K562 (cell line): ENCODE measurements around the gene KRT28. TPM values are rescaled to one million over a fixed set of nuclear protein-coding genes. Genes with fewer than 3 reads are reported as not detected.

Experiments
- ATAC-seq: fragments of 200-7000 bp; cut with Tn5 transposase; 3 replicates; pipeline ENCODE4 v1.9.1; 2020; ENCODE audit warnings: moderate library complexity
- BruUV-seq: library from RNA; stranded (reverse); fragments of 400-500 nt; replicated peaks from 2 replicates; lab custom pipeline; 2021; lab: Mats Ljungman, UMichigan
- CTCF ChIA-PET: fragments of 300-600 bp; formaldehyde crosslinking; extraction: SDS; loops from one replicate; lab custom pipeline; 2021; ENCODE audit warnings: low intra/inter-chr PET ratio; lab: Yijun Ruan, JAX
- POLR2A ChIA-PET: fragments of 300-600, 350-650 bp; sonication (Branson Sonifier 250); formaldehyde crosslinking; extraction: SDS; loops from one replicate; lab custom pipeline; 2021; ENCODE audit warnings: antibody characterized with exemption, inconsistent platforms; lab: Yijun Ruan, JAX
- DNase-seq, 4 experiments: peaks; one replicate each; pipeline versions ENCODE4 v3.0.0 to v3.0.0-alpha.2; 2011 to 2018; ENCODE audit warnings: low spot score in 3 of 4, mixed read lengths in 3 of 4; ENCODE audit errors: extremely low read depth in 1 of 4
- FAIRE-seq: peaks from 2 replicates; lab custom pipeline; 2011; peaks lifted over from hg19 to GRCh38; lab: Jason Lieb, UNC
- H2AFZ ChIP-seq: 2 replicates; pipeline ENCODE4 v1.6.0; 2011; ENCODE audit warnings: low read depth, low read length, control low read depth, inconsistent platforms
- H3K27ac ChIP-seq: fragments of 200-600 bp; 3 replicates; pipeline ENCODE4 v1.8.0; 2011; ENCODE audit warnings: low read depth, mild to moderate bottlenecking, control low read depth, inconsistent platforms, low read length, moderate library complexity, mixed read lengths; ENCODE audit errors: extremely low read depth
- H3K27me3 ChIP-seq, 2 experiments: fragments of 300-600 bp in 1 of 2; 2 replicates in 1 of 2; 3 replicates in 1 of 2; pipeline versions ENCODE4 v1.6.0 to v1.8.0; 2011; ENCODE audit warnings: inconsistent platforms in 2 of 2, low read length in 2 of 2, mild to moderate bottlenecking in 1 of 2, mixed read lengths in 1 of 2, moderate library complexity in 1 of 2; ENCODE audit not compliant: control insufficient read depth in 2 of 2, insufficient read depth in 2 of 2
- H3K36me3 ChIP-seq: fragments of 300-600 bp; 3 replicates; pipeline ENCODE4 v1.8.0; 2011; ENCODE audit warnings: mild to moderate bottlenecking, low read length, inconsistent platforms; ENCODE audit not compliant: control insufficient read depth, insufficient read depth
- H3K4me1 ChIP-seq, 2 experiments: fragments of 200-600 bp in 1 of 2; replicated peaks in 1 of 2; 2 replicates in 1 of 2; 3 replicates in 1 of 2; pipeline versions ENCODE4 v1.5.1 to v1.8.0; 2011; ENCODE audit warnings: inconsistent platforms in 2 of 2, low read length in 2 of 2, mild to moderate bottlenecking in 1 of 2, mixed read lengths in 1 of 2, moderate library complexity in 1 of 2; ENCODE audit not compliant: control insufficient read depth in 2 of 2, insufficient read depth in 2 of 2
- H3K4me2 ChIP-seq: 2 replicates; pipeline ENCODE4 v1.6.1; 2011; ENCODE audit warnings: low read length, control low read depth, inconsistent platforms, mixed read lengths; ENCODE audit not compliant: insufficient read depth
- H3K4me3 ChIP-seq: fragments of 200-600 bp; sonication (generic), shearing (Covaris generic); 2 replicates; pipeline ENCODE4 v1.5.1; 2016; ENCODE audit warnings: control low read depth, inconsistent platforms
- H3K79me2 ChIP-seq: fragments of 200-600 bp; 3 replicates; pipeline ENCODE4 v1.8.0; 2011; ENCODE audit warnings: low read length, inconsistent platforms; ENCODE audit not compliant: control insufficient read depth, insufficient read depth
- H3K9ac ChIP-seq, 2 experiments: 2 replicates each; pipeline versions ENCODE4 v1.6.0 to v1.6.1; 2011; ENCODE audit warnings: low read depth in 2 of 2, low read length in 2 of 2, control low read depth in 1 of 2, inconsistent platforms in 1 of 2, mild to moderate bottlenecking in 1 of 2, mixed read lengths in 1 of 2; ENCODE audit not compliant: insufficient read depth in 1 of 2
- H3K9me1 ChIP-seq: one replicate; pipeline ENCODE4 v1.6.0; 2011; ENCODE audit warnings: inconsistent platforms, mild to moderate bottlenecking, low read length, moderate library complexity; ENCODE audit not compliant: control insufficient read depth, insufficient read depth
- H3K9me3 ChIP-seq: replicated peaks from 2 replicates; pipeline ENCODE4 v1.5.1; 2011; ENCODE audit warnings: low read depth, low read length, inconsistent platforms; ENCODE audit not compliant: control insufficient read depth, insufficient read depth
- H4K20me1 ChIP-seq: replicated peaks from 2 replicates; pipeline ENCODE4 v1.6.1; 2011; ENCODE audit warnings: low read length, inconsistent platforms, mixed read lengths; ENCODE audit not compliant: control insufficient read depth, insufficient read depth
- BRD4 ChIP-seq: fragments of 200-600 bp; sonication (generic); IDR thresholded peaks from 2 replicates; pipeline ENCODE4 v1.6.1; 2017; ENCODE audit warnings: inconsistent platforms
- CXXC5 ChIP-seq: fragments of 250-450 bp; sonication (Bioruptor Pico); IDR thresholded peaks from 2 replicates; pipeline ENCODE4 v1.8.0; 2022; ENCODE audit warnings: inconsistent platforms, mild to moderate bottlenecking, moderate library complexity
- EP400 ChIP-seq: fragments of 450-650 bp; IDR thresholded peaks from 2 replicates; pipeline ENCODE4 v1.6.1; 2017; ENCODE audit warnings: antibody characterized with exemption, mild to moderate bottlenecking, moderate library complexity
- PHF21A ChIP-seq: fragments of 450-650 bp; IDR thresholded peaks from 2 replicates; pipeline ENCODE4 v1.6.1; 2017; ENCODE audit warnings: low read depth, borderline replicate concordance
- PRPF4 ChIP-seq: fragments of 200-400 bp; formaldehyde crosslinking; IDR thresholded peaks from one replicate; pipeline ENCODE4 v1.6.1; 2017; ENCODE audit warnings: low read length, low read depth, mild to moderate bottlenecking; ENCODE audit not compliant: insufficient read depth, poor library complexity, severe bottlenecking
- RBM22 ChIP-seq: fragments of 200-400 bp; formaldehyde crosslinking; IDR thresholded peaks from 2 replicates; pipeline ENCODE4 v1.6.1; 2018; ENCODE audit warnings: low read length, low read depth; ENCODE audit not compliant: poor library complexity, severe bottlenecking
- SMAD2 ChIP-seq: fragments of 150-350 bp; IDR thresholded peaks from 2 replicates; pipeline ENCODE4 v1.6.1; 2014; ENCODE audit warnings: low read depth, mild to moderate bottlenecking, low read length
- WGBS: fragments of 100-300 bp; shearing (Covaris generic); methylation state at CpG from one replicate; pipeline ENCODE4 v1.1.6; 2016; ENCODE audit warnings: low coverage, mixed read lengths; ENCODE audit not compliant: insufficient coverage; ENCODE audit errors: missing lambda C conversion rate; 5-methylcytosine and 5-hydroxymethylcytosine counted together
- in situ Hi-C: fragments of 300-500 bp; cut with MboI; formaldehyde crosslinking; loops from 4 replicates; pipeline ENCODE4 v1.15.0; 2018; ENCODE audit warnings: inconsistent platforms, mixed read lengths
- intact Hi-C: fragments of 100-400 bp; cut with micrococcal nuclease; formaldehyde crosslinking; loops from 2 replicates; pipeline ENCODE4 v1.14.2; 2022
- polyA plus RNA-seq, 8 experiments: library from polyadenylated mRNA; depleted of rRNA in 4 of 8; stranded (reverse) in 5 of 8; unstranded in 3 of 8; fragments of >200 nt; fragmentation: Nextera tagmentation in 2 of 8; fragmentation: Illumina TruSeq in 1 of 8; extraction: Ambion mirVana in 2 of 8; extraction: Trizol in 1 of 8; gene quantifications; 2 replicates each; pipeline versions ENCODE4 v1.2.1 to v1.2.3, GENCODE V29; 2011 to 2014; ENCODE audit warnings: inconsistent platforms in 1 of 8, missing spikeins in 1 of 8
- total RNA-seq, 7 experiments: library from RNA; depleted of rRNA in 6 of 7; stranded (reverse); fragments of >200 nt in 6 of 7; fragmentation: Illumina TruSeq in 2 of 7; extraction: Trizol in 2 of 7; gene quantifications; 2 replicates each; pipeline versions ENCODE4 v1.2.1 to v1.2.3, GENCODE V29; 2011 to 2021; ENCODE audit warnings: low replicate concordance in 1 of 7
- TF ChIP-seq, protein P1 (sequence below): fragments of 450-650 bp; IDR thresholded peaks from one replicate; pipeline ENCODE4 v1.6.1; 2018; ENCODE audit warnings: mild to moderate bottlenecking, moderate library complexity; ENCODE audit not compliant: partially characterized antibody
- TF ChIP-seq, protein P2 (sequence below): IDR thresholded peaks from 2 replicates; pipeline ENCODE4 v1.6.1; 2011; ENCODE audit not compliant: insufficient read length; ENCODE audit errors: extremely low read depth
- TF ChIP-seq, protein P3 (sequence below): fragments of 200-600 bp; sonication (generic); IDR thresholded peaks from one replicate; pipeline ENCODE4 v1.6.1; 2012; ENCODE audit warnings: mild to moderate bottlenecking, low read depth, low read length, inconsistent platforms

Gene KRT28
- total and polyA plus RNA-seq, 9 of the 15 experiments (the other 6 are each of a cell fraction or from before 2014, with no cell fraction given): not detected

DNA sequence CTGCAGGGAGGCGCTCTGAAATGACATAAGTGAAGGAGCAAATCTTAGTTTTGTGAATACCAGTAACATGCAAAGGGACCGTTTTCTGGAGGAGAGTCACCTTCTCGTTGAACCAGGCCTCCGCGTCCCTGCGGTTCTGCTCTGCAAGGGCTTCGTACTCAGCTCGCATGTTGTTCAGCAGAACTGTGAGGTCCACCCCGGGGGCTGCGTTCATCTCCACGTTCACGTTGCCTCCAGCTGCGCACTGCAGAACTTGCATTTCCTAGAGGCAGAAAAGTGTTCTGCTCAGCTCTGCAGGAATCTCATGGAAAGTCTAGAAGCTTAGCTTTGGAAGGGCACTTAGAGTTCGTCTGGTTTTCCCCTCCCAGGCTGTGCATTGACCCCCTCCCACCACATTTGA lies 48.7 kb downstream of the KRT28 start:
- CTCF ChIA-PET: no interaction called here
- DNase-seq (no peak), FAIRE-seq (no peak), ATAC-seq (no peak)
- Histone ChIP-seq H3K9me3 (no peaks in the 10 kb centered on the region), H3K4me3 (no peak overlapping the region), H3K9me1 (no peaks in the 10 kb centered on the region), H4K20me1 (no peaks in the 10 kb centered on the region), H3K27ac (no peak overlapping the region), H3K4me1 (no peaks in the 10 kb centered on the region), H2AFZ (no peak overlapping the region), H3K4me2 (no peak overlapping the region), H3K9ac (no peak overlapping the region), H3K36me3 (no peaks in the 10 kb centered on the region), H3K27me3 (peaks cover 14 to 21% of the 10 kb centered on the region in 2 experiments; a peak in 4 of 5 replicates), H3K79me2 (no peaks in the 10 kb centered on the region)
- intact Hi-C loops: no loop called here
- POLR2A ChIA-PET: no interaction called here
- no TSS peak for BruUV-seq
- 0% methylated on average over 14 of the region's 14 CpGs for WGBS
- in situ Hi-C loops: no loop called here
- TF ChIP-seq EP400 (no peak), RBM22 (no peak), CXXC5 (CRISPR knock-in tag) (no peak), PRPF4 (no peak), SMAD2 (no peak), BRD4 (no peak), PHF21A (no peak)
- TF ChIP-seq, protein P1, sequence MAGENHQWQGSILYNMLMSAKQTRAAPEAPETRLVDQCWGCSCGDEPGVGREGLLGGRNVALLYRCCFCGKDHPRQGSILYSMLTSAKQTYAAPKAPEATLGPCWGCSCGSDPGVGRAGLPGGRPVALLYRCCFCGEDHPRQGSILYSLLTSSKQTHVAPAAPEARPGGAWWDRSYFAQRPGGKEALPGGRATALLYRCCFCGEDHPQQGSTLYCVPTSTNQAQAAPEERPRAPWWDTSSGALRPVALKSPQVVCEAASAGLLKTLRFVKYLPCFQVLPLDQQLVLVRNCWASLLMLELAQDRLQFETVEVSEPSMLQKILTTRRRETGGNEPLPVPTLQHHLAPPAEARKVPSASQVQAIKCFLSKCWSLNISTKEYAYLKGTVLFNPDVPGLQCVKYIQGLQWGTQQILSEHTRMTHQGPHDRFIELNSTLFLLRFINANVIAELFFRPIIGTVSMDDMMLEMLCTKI: no peak
- TF ChIP-seq, protein P2, sequence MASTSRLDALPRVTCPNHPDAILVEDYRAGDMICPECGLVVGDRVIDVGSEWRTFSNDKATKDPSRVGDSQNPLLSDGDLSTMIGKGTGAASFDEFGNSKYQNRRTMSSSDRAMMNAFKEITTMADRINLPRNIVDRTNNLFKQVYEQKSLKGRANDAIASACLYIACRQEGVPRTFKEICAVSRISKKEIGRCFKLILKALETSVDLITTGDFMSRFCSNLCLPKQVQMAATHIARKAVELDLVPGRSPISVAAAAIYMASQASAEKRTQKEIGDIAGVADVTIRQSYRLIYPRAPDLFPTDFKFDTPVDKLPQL: no peak
- TF ChIP-seq, protein P3, sequence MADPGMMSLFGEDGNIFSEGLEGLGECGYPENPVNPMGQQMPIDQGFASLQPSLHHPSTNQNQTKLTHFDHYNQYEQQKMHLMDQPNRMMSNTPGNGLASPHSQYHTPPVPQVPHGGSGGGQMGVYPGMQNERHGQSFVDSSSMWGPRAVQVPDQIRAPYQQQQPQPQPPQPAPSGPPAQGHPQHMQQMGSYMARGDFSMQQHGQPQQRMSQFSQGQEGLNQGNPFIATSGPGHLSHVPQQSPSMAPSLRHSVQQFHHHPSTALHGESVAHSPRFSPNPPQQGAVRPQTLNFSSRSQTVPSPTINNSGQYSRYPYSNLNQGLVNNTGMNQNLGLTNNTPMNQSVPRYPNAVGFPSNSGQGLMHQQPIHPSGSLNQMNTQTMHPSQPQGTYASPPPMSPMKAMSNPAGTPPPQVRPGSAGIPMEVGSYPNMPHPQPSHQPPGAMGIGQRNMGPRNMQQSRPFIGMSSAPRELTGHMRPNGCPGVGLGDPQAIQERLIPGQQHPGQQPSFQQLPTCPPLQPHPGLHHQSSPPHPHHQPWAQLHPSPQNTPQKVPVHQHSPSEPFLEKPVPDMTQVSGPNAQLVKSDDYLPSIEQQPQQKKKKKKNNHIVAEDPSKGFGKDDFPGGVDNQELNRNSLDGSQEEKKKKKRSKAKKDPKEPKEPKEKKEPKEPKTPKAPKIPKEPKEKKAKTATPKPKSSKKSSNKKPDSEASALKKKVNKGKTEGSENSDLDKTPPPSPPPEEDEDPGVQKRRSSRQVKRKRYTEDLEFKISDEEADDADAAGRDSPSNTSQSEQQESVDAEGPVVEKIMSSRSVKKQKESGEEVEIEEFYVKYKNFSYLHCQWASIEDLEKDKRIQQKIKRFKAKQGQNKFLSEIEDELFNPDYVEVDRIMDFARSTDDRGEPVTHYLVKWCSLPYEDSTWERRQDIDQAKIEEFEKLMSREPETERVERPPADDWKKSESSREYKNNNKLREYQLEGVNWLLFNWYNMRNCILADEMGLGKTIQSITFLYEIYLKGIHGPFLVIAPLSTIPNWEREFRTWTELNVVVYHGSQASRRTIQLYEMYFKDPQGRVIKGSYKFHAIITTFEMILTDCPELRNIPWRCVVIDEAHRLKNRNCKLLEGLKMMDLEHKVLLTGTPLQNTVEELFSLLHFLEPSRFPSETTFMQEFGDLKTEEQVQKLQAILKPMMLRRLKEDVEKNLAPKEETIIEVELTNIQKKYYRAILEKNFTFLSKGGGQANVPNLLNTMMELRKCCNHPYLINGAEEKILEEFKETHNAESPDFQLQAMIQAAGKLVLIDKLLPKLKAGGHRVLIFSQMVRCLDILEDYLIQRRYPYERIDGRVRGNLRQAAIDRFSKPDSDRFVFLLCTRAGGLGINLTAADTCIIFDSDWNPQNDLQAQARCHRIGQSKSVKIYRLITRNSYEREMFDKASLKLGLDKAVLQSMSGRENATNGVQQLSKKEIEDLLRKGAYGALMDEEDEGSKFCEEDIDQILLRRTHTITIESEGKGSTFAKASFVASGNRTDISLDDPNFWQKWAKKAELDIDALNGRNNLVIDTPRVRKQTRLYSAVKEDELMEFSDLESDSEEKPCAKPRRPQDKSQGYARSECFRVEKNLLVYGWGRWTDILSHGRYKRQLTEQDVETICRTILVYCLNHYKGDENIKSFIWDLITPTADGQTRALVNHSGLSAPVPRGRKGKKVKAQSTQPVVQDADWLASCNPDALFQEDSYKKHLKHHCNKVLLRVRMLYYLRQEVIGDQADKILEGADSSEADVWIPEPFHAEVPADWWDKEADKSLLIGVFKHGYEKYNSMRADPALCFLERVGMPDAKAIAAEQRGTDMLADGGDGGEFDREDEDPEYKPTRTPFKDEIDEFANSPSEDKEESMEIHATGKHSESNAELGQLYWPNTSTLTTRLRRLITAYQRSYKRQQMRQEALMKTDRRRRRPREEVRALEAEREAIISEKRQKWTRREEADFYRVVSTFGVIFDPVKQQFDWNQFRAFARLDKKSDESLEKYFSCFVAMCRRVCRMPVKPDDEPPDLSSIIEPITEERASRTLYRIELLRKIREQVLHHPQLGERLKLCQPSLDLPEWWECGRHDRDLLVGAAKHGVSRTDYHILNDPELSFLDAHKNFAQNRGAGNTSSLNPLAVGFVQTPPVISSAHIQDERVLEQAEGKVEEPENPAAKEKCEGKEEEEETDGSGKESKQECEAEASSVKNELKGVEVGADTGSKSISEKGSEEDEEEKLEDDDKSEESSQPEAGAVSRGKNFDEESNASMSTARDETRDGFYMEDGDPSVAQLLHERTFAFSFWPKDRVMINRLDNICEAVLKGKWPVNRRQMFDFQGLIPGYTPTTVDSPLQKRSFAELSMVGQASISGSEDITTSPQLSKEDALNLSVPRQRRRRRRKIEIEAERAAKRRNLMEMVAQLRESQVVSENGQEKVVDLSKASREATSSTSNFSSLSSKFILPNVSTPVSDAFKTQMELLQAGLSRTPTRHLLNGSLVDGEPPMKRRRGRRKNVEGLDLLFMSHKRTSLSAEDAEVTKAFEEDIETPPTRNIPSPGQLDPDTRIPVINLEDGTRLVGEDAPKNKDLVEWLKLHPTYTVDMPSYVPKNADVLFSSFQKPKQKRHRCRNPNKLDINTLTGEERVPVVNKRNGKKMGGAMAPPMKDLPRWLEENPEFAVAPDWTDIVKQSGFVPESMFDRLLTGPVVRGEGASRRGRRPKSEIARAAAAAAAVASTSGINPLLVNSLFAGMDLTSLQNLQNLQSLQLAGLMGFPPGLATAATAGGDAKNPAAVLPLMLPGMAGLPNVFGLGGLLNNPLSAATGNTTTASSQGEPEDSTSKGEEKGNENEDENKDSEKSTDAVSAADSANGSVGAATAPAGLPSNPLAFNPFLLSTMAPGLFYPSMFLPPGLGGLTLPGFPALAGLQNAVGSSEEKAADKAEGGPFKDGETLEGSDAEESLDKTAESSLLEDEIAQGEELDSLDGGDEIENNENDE: no peak
